ENCODE data around the gene KDM2B. TPM values are rescaled to one million over a fixed set of nuclear protein-coding genes. Genes with fewer than 3 reads are reported as not detected.

The KDM2B gene
- total RNA-seq, 1 donor from 2014 or later = 22.0 TPM

DNA sequence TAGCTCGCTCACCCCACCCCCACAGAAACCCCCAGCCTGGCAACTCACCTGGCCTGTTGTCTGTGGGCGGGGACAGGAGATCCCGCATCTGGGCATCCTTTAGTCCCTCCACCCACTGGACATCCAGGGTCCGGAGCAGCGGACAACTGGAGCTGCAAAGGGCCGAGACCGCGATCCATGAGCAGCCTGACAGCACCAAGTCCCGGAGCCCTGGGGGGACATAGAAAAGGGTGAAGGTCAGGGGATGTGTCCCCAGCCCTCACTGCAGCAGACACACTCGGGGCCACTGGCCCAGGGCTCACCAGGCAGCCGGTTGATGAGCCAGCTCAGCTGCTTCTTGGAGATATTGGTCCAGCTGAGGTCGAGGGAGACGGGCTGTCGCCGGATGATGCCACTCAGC, 140.1 kb downstream of the KDM2B start:
- no peak for DNase-seq (ENCODE audit: low read depth)

DNA sequence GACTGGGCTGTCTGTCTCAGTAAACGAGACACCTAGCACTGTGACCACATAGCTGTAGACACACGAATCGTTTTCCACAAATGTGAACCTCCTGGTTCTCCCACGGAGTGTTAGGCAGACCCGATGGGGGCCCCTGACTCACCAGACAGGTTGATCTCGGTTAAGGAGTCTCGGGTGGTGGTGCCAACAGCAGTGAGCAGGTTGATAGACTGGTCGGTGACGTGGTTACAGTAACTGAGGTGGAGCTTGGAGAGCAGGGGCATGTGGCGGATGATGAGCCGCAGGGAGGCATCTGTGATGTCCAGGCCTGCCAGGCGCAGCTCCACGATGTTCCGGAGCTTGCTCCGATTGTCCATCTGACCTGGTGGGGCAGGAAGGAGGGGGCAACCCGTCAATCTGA, 141.1 kb downstream of the KDM2B start:
- no peak for DNase-seq (ENCODE audit: low read depth)

DNA sequence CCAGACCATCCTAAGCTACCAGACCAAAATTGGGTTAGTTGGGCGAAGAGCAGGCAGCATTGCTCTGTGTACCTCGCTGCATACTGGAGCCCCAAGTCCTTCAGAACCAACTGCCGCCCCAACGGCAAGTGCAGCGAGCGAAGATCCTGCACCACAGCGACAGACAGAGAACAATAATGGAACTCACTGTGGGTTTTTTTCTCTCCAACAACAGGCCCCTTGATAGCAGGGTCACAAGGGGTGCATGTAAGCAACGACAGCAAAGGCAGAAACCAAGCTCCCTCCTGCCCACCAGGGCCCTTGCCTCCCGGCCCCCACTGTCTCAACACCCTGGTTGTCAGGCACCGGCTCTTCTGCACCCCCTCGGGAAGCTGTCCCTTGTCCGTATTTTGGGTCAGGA, 141.9 kb downstream of the KDM2B start:
- no peak for DNase-seq (ENCODE audit: low read depth)

DNA sequence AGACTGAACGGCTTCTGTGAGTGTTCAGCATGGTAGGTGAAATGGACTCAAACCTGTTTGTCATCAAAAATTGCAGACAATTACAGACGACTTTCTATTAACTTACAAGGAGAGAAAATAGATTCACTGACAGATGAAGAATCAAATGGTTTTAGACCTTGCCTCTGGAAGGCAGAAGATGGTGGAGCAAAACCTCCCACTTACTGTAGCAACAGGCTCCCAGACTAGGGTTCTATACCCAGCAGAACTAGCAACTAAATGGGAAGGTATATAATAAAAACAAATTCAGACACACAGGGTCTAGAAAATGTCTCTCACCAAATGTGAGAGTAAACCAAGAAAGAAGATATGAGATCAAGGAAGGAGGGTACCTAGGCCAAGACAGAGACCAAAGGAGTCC, 144.1 kb downstream of the KDM2B start:
- DNase-seq (ENCODE audit: low read depth) = no peak

DNA sequence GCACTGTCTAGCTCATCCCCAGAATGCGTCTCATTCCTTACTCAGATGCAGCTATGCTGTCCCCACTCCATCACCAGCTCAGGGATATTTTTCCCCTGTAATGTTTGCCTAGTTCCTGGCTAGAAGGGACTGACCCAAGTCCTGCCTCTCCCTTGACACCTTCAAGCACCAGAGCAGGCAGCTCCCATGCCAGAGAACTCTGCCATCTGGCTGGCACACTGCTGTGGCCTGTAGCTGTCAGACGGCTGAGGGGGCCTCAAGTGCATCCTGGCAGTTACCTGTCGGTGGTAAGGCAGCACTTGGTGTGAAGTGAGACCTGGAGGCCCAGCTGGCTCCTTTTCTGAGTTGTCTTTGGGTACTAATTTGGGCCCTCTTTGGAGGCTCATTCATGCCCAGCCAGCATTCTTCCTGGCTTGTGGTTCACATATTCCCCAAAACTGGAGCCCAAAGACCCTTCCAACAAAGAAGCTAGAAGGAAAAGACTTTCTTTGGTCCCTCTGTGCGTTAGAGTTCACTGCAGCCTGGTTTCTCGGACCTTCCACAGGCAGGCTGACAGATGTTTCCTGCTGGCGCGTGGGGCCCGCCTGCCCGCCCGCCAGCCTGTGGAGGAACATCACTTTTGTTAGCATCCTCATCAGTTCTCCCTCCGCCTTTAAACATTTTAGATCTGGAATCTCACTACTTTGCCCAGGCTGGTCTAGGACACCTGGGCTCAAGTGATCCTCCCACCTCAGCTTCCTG, 147.9 kb downstream of the KDM2B start:
- no peak for DNase-seq (ENCODE audit: low read depth)

DNA sequence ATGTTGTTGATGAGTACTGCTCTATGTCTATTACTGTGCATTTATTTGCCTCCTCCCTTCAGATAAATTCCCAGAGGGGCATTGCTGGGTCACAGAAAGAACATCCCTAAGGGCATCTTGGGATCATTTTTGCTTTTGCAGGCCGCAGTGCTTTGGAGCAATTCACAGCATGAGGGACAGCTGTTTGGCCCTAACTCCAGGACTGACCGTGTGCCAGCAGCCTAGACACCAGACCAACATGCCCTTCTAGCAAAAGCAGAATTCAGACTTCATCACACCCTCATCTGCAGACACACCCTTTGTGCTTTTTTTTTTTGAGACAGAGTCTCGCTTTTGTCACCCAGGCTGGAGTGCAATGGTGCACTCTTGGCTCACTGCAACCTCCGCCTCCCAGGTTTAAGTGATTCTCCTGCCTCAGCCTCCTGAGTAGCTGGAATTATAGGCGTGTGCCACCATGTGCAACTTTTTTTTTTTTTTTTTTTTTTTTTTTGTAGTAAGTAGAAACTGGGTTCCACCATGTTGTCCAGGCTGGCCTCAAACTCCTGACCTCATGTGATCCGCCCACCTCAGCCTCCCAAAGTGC, 149.9 kb downstream of the KDM2B start:
- peak; percentile 50 for DNase-seq (ENCODE audit: low read depth)

DNA sequence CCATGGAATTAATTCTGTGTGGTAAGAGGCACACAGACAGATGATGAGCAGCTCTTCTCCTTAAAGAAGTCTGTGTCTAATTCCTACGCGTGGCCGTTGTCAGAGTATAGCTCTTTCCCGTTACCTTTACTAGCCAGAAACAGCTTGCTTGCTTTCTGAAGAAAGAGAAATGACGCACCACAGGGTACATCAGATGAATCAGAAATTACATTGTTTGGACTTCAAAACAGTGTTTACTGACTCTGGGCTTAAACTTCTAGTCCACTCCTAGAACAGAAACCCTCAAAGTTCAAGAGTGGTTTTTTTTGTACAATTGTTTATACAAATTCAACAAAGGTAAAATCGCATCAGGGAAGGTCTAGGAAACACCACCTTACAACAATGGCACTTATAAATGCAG, 151.9 kb downstream of the KDM2B start:
- DNase-seq (ENCODE audit: low read depth) = no peak

DNA sequence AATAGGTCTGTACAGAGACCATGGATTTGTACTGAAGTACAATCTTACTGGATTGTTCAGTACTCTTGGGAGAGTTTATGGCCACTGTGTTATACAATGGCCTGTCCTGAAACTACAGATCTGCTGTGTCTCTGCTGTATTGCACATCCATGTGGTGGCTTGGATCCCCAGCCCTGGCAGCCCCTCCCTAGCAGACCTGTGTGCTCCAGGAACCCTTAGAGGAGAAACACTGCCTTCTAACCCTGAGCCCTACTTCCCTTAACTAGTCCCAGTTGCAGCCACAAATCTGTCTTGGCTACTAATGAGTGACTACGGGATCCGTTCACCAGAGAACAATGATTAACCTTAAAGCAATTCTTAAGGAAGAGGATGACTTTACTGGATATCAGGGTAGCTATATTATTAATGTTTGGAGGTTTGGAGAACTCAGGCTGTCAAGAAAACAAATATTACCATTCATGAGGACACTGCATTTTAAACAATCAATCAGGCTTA, 153.2 kb downstream of the KDM2B start:
- no peak for DNase-seq (ENCODE audit: low read depth)

DNA sequence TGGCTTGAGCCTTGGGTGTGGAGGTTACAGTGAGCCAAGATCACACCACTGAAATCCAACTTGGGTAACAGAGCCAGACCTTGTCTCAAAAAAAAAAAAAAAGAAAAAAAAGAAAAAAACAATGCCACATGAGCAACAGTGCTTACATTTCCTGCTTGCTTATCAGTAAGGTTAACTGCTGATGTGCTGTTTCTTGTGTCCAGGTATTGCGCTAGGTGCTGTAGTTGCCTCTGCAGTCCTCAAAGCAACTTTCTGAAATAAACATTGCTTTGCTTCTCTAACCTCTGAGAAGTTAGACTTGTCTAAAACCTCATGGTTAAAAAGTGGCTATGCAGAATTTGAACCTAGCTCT, 156.2 kb downstream of the KDM2B start:
- no peak for DNase-seq (ENCODE audit: low read depth)

DNA sequence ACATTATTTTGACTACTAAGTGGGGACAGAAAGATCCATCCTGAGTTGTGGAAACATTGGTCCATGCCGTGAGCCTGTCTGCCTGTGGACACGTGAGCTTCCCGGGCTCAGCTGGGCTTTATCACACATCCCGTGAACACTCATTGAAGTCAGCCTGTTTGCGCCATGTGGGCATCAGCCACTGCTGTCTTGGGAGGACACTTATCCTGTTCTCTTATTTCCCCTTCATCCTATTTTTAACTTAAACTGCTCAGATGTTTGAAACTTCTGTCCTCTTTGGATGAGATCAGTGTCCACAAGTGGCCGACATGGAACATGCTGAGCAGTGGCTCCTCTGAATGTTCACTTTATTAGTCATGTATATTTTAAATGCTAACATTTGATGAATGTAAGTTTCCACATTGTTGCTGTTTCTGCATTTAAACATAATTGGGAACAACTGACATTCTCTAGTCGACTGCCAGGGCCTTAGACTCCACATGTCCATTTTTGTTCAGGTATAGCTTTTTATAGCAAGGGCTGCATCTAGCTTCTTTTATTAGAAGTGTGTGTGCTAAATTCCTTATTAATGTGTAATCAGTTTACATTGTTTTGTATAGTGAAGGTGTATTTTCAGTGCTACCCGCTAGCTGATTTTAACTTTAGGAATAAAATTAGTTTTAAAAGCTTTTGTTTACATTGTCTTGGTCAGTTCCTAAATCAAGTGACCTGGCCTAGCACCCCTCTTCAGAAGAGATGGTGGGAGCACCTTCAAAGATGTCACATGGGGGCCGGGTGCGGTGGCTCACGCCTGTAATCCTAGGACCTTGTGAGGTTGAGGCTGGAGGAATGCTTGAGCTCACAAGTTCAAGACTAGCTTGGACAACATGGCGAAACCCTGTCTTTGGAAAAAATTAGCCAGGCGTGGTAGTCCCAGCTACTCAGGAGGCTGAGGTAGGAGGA, 156.9 kb downstream of the KDM2B start:
- peak; percentile 87 for DNase-seq (ENCODE audit: low read depth)

DNA sequence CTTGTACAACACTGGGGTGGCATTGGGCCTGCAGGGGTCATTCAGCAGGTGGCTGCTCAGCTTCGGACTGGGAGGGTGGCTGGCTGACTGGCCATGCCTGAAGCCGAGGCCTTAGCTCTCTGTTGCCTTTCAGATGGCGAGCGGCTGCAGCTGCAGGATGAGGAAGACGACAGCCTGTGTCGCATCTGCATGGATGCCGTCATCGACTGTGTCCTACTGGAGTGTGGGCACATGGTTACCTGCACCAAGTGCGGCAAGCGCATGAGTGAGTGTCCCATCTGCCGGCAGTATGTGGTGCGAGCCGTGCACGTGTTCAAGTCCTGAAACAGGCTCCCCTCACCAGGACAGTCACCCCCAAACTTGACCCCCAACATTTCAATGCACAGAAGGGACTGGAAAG, 157.6 kb downstream of the KDM2B start:
- DNase-seq (ENCODE audit: low read depth) = no peak

DNA sequence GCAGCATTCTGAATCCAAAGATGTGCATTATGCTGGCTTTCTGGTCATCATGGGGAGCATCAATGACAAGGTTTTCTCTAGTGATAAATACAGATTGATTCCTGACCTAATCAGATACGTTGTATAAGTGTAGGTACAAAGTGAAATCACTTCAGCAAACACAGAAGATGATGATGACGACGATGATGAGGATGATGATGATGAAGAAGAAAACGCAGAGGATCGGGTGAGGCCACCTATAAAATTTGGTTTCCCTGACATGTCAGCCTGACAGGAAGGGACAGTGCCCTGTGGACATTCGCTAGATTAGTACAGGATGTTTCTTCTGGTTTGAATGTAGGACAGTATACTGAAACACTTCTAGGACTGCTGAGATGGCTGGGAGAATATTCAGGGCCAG, 160.7 kb downstream of the KDM2B start:
- DNase-seq (ENCODE audit: low read depth) = no peak

DNA sequence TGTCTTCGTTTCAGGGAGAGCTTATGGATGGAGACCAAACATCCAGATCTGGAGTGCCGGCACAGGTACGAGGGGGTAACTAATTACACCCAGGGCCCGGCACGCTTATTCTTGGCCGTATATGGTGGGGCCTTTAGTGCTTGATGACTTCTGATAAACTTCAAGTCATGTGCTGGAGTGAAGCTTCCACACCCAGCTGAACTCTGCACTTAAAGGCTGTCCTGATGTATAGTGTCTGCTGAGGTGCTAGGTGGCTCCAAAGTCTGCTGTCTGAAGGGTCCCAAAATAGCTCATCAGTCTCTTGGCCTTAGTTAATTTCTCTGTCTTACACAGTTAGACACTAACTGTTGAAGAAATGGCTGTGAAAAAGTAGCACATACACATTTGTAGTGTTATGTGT, 163.0 kb downstream of the KDM2B start:
- DNase-seq (ENCODE audit: low read depth) = no peak

DNA sequence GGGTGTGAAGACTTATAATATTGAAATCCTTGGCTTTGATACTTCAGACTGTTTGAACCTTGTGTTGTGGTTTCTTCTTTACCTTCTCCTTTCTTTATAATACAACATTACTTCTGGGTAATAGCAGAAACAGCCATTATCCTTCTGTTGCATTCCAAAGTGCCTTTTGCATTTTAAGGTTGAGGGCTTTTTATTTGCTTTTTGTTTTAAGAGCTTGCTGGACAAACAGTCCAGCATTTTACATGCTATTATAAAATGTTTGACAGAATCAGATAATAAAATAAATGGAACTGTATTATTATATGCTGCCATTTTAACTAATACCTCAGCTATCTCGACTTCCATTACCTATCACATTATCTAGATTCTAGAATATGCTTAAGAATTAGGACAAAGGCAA, 166.9 kb downstream of the KDM2B start:
- DNase-seq (ENCODE audit: low read depth) = no peak

DNA sequence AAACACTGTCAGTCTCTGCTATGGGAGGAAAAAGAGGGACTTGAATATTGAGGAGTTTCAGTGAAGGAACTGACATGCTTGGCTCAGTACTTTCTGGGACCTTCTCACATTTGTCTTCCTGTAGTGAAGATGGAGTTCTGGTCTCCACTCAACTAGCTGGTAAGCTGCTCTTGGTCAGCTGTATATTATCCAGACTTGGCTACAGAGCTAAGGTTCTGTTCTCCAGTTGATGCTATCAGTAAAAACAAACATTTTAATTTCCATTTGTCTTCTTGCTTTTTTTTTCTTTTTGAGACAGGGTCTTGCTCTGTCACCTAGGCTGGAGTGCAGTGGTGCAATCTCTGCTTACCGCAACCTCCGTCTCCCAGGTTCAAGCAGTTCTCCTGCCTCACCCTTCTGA, 175.6 kb downstream of the KDM2B start:
- DNase-seq (ENCODE audit: low read depth) = no peak

DNA sequence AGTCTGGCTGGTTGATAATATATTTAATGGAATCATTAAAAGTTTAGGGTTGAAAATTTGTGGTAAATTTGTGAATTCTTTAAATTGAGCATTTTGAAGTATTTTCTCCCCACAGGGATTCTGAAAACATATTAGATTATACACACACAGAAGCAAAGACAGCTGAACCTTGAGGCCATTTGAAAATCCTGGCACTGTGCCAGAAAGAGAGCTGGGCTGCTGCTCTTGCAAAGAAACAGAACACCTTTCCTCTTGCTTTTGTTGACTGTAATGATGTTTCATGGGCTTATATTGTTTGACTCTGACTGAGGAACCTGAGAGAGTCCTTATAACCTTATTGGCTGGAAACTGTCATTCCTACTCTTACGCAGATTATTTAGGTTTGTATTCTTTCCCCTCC, 176.1 kb downstream of the KDM2B start:
- DNase-seq (ENCODE audit: low read depth) = peak; percentile 56

DNA sequence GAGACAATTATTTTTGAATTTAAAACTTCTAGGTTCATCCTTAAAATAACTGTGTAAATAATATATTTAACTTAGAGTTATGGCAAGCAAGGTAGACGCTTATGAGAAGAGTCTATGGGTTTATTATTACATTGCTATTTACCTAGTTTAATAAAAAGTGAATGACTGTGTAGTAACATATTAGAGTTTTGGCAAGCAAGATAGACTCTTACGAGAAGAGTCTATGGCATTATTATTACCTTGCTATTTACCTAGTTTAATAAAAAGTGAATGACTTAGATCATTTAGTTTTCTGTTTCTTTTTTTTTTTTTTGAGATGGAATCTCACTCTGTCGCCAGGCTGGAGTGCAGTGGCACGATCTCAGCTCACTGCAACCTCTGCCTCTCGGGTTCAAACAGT, 177.1 kb downstream of the KDM2B start:
- no peak for DNase-seq (ENCODE audit: low read depth)

DNA sequence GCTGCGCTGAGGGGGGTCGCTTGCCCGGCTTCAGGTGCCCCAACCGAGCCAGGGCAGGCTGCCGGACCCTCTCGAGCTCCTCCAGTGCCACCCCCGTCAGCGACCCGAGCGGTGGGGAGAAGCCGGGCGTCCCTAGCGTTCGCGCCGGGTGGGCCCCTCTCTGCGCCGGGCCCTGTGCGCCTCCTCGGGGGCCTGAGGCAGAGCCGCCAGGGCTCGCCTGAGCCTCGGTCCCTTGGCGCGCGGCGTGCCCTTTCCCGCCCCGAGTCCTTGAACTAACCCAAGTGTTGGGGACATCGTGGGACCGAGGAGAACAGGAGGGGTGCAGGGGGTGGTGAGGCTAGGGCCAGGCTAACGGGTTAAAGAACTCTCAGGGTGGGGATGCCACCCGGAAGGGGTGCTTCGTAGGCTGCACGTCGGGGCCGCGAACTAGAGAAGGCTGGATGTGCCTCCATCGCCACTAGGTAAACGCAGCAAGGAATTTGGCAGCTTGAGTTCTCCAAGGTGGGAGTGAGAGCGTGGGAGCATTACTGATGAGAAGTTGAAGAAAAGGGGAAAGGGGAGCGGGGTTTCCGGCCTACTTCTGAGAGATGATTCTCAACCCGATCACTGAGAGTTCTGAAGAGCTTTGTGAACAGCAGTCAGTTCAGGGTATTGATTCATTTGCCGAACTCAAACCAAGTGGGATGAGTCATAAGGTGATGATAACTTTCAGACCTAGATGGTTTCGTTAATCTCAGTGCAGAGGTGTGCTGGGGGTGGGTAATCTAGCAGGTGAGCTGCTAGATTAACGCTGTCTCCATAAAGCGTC, 180.3 kb downstream of the KDM2B start:
- peak; percentile 38 for DNase-seq (ENCODE audit: low read depth)

DNA sequence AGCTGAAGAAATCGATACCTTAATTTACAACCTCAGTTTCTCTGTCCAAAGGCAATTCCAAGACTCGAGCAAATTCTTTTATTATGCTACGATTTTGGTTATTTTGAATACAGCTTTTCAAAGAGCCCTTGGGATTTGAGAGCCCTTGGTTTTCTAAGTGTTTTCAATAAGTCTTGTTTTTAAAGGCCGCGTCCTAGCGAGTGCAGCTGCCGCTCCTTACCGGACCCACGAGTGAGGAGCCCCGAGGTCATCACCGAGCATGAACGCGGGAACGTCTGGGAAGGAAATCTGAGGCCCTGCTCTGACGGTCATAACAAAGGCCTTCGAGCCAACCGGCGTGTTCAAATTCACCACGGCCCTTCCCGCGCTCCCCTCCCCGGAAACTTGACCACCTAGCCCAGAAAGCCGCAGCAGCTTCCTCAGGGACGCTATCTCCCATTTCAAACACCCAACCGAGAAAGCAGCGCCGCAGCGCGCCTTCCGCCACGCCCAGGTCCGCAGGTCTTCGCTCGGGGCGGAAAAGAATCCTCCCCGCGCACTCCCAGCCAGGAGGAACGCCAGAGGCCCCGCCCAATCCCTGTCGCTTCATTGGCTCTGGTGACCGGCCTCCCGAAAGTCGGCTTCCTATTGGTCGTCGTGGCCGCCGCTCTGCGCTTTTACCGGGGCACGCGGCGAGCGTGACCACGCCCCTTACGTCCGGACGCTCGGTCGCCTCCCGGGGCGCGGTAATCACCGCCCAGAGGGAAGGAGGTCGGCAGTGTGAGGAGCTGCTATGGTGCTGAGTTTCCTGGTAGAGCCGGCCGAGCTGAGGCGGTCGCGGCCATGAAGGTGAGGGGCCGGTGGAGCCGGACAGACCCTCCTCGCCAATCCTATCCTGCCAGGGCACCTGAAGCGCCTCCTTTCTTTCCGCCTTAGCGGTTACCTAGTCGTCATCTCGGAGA, 181.2 kb downstream of the KDM2B start, which contains the start of gene RNF34:
Gene RNF34 (plus strand): TSS at position 728 of the 941 bp plus-strand sequence. CDS start 95 bp downstream, at position 823.
- peak; percentile 99 for DNase-seq (ENCODE audit: low read depth)

DNA sequence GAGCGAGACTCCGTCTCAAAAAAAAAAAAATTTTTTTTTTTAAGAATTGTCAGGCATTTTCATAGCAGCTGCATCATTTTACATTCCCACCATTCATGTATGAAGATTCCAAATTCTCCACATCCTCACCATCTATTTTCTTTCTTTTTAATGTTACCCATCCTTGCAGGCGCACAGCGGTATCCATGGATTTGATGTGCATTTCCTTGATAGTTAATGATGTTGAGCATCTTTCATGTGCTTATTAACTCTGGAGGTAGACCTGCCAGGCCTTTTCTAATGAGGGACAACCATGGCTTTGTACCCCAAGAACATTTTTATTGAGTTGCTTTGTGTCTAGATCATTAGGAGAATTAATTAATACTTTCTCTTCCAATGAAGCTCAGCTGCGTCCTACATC, 182.5 kb downstream of the KDM2B start:
- no peak for DNase-seq (ENCODE audit: low read depth)

Data from myocyte (in vitro differentiated cells).